Fibroblast of skin of back (primary cell): ENCODE measurements around the gene KIAA0232.
"Not testable (repeated sequence)": the region's sequence is repeated elsewhere in the genome, so short reads cannot be mapped to it uniquely, and the experiment has no call there.

Experiments
- DNase-seq: peaks from one replicate; pipeline ENCODE4 v3.0.0-alpha.2; 2013

KIAA0232 gene

GRCh38 chr4:6754481-6755087, 27.9 kb upstream of the KIAA0232 start:
- DNase-seq: no peak

- DNase-seq: no peak
Observed at GRCh38 chr4:6755088-6755753, 27.3 kb upstream of the KIAA0232 start.

- not testable (repeated sequence) for DNase-seq
Observed at GRCh38 chr4:6756345-6756744, 26.2 kb upstream of the KIAA0232 start.

- no peak for DNase-seq
Observed at GRCh38 chr4:6758728-6759127, 23.8 kb upstream of the KIAA0232 start.

GRCh38 chr4:6760865-6761264, 21.7 kb upstream of the KIAA0232 start:
- no peak for DNase-seq

- DNase-seq: no peak
Observed at GRCh38 chr4:6761649-6762615, 20.6 kb upstream of the KIAA0232 start.

GRCh38 chr4:6763330-6763851, 19.1 kb upstream of the KIAA0232 start:
- no peak for DNase-seq

GRCh38 chr4:6764976-6765620, 17.4 kb upstream of the KIAA0232 start:
- no peak for DNase-seq

- DNase-seq: no peak
Observed at GRCh38 chr4:6765703-6766102, 16.8 kb upstream of the KIAA0232 start.

GRCh38 chr4:6767386-6767747, 15.2 kb upstream of the KIAA0232 start:
- DNase-seq: no peak

- no peak for DNase-seq
Observed at GRCh38 chr4:6767748-6768538, 14.6 kb upstream of the KIAA0232 start.

- DNase-seq: peak; percentile 52
Observed at GRCh38 chr4:6768539-6768905, 14.0 kb upstream of the KIAA0232 start.

GRCh38 chr4:6769233-6769988, 13.1 kb upstream of the KIAA0232 start:
- no peak for DNase-seq

GRCh38 chr4:6769989-6770420, 12.5 kb upstream of the KIAA0232 start:
- no peak for DNase-seq

- DNase-seq: no peak
Observed at GRCh38 chr4:6770581-6771228, 11.8 kb upstream of the KIAA0232 start.

- no peak for DNase-seq
Observed at GRCh38 chr4:6771229-6771671, 11.3 kb upstream of the KIAA0232 start.

GRCh38 chr4:6772223-6772928, 10.2 kb upstream of the KIAA0232 start:
- DNase-seq: peak; percentile 20

GRCh38 chr4:6773106-6773505, 9.4 kb upstream of the KIAA0232 start:
- peak; percentile 59 for DNase-seq
